Endothelial cell of umbilical vein (primary cell): Measurements from ENCODE around the gene DCLK1. TPM values are rescaled to one million over a fixed set of nuclear protein-coding genes. Genes with fewer than 3 reads are reported as not detected.

Experiments used
- BruUV-seq: library from RNA; stranded (reverse); fragments of 400-500 nt; replicated peaks from 2 replicates; lab custom pipeline; 2021; lab: Mats Ljungman, UMichigan
- CTCF ChIA-PET: fragments of 300-600, 350-600 bp; sonication (Branson Sonifier 250); formaldehyde crosslinking; loops from one replicate; lab custom pipeline; 2021; ENCODE audit warnings: antibody characterized with exemption, inconsistent platforms; lab: Charles Lee
- POLR2A ChIA-PET: fragments of 300-600, 350-600 bp; sonication (Branson Sonifier 250); formaldehyde crosslinking; loops from one replicate; lab custom pipeline; 2021; ENCODE audit warnings: antibody characterized with exemption, inconsistent platforms; lab: Charles Lee
- DNase-seq: peaks from one replicate; pipeline ENCODE4 v3.0.0-alpha.2; 2011; ENCODE audit warnings: low read depth, low spot score
- FAIRE-seq: peaks from 2 replicates; lab custom pipeline; 2011; peaks lifted over from hg19 to GRCh38; lab: Jason Lieb, UNC
- H2AFZ ChIP-seq: 2 replicates; pipeline ENCODE4 v1.6.0; 2012; ENCODE audit warnings: low read depth, low read length, control low read depth, inconsistent platforms
- H3K27ac ChIP-seq: 2 replicates; pipeline ENCODE4 v1.5.1; 2011; ENCODE audit warnings: low read depth, mild to moderate bottlenecking, control low read depth, low read length, moderate library complexity; ENCODE audit not compliant: insufficient read depth
- H3K27me3 ChIP-seq, 2 experiments: 2 replicates each; pipeline versions ENCODE4 v1.6.0 to v1.6.1; 2011; ENCODE audit warnings: low read length in 2 of 2, mixed read lengths in 1 of 2; ENCODE audit not compliant: control insufficient read depth in 2 of 2, insufficient read depth in 2 of 2
- H3K36me3 ChIP-seq, 2 experiments: 2 replicates in 1 of 2; 3 replicates in 1 of 2; pipeline ENCODE4 v1.5.1; 2011; ENCODE audit warnings: low read length in 2 of 2, mild to moderate bottlenecking in 1 of 2, moderate library complexity in 1 of 2; ENCODE audit not compliant: control insufficient read depth in 2 of 2, insufficient read depth in 2 of 2; ENCODE audit errors: extremely low read depth in 1 of 2
- H3K4me1 ChIP-seq: 3 replicates; pipeline ENCODE4 v1.5.1; 2011; ENCODE audit warnings: mild to moderate bottlenecking, low read length; ENCODE audit not compliant: control insufficient read depth, insufficient read depth; ENCODE audit errors: extremely low read depth
- H3K4me2 ChIP-seq: 2 replicates; pipeline ENCODE4 v1.6.1; 2011; ENCODE audit warnings: low read length, control low read depth, mixed read lengths; ENCODE audit not compliant: insufficient read depth
- H3K4me3 ChIP-seq, 3 experiments: fragments of 200-600 bp in 1 of 3; sonication (generic), shearing (Covaris generic) in 1 of 3; replicated peaks in 1 of 3; 2 replicates each; pipeline ENCODE4 v1.5.1; 2011 to 2016; ENCODE audit warnings: control low read depth in 3 of 3, low read length in 3 of 3, mild to moderate bottlenecking in 2 of 3, inconsistent platforms in 1 of 3, low read depth in 1 of 3, moderate library complexity in 1 of 3; ENCODE audit not compliant: insufficient read depth in 1 of 3
- H3K79me2 ChIP-seq: 2 replicates; pipeline ENCODE4 v1.6.0; 2012; ENCODE audit warnings: low read length, inconsistent platforms; ENCODE audit not compliant: control insufficient read depth, insufficient read depth
- H3K9ac ChIP-seq: replicated peaks from 2 replicates; pipeline ENCODE3; 2011; ENCODE audit warnings: low read length, control low read depth; ENCODE audit not compliant: insufficient read depth; ENCODE audit errors: extremely low read depth
- H3K9me1 ChIP-seq: replicated peaks from 3 replicates; pipeline ENCODE4 v1.6.0; 2011; ENCODE audit warnings: mild to moderate bottlenecking, low read length; ENCODE audit not compliant: control insufficient read depth, insufficient read depth; ENCODE audit errors: extremely low read depth
- H3K9me3 ChIP-seq: replicated peaks from 2 replicates; pipeline ENCODE4 v1.5.1; 2012; ENCODE audit warnings: low read length, inconsistent platforms; ENCODE audit not compliant: control insufficient read depth, insufficient read depth
- H4K20me1 ChIP-seq: replicated peaks from 2 replicates; pipeline ENCODE3; 2011; ENCODE audit warnings: mild to moderate bottlenecking, low read length; ENCODE audit not compliant: control insufficient read depth, insufficient read depth; ENCODE audit errors: extremely low read depth
- CTCF ChIP-seq, 2 donors: IDR thresholded peaks; 1 replicate in 1 of 2; 2 replicates in 1 of 2; pipeline ENCODE4 v1.5.1; 2011; ENCODE audit warnings: low read length in 2 of 2, mild to moderate bottlenecking in 2 of 2, moderate library complexity in 2 of 2, control low read depth in 1 of 2, inconsistent platforms in 1 of 2, low read depth in 1 of 2; ENCODE audit not compliant: insufficient read depth in 1 of 2; ENCODE audit errors: extremely low read depth in 1 of 2
- EZH2 ChIP-seq: IDR thresholded peaks from 2 replicates; pipeline ENCODE4 v1.6.1; 2012; ENCODE audit warnings: borderline replicate concordance, low read depth, mild to moderate bottlenecking, moderate library complexity, low read length, inconsistent platforms; ENCODE audit not compliant: severe bottlenecking
- FOS ChIP-seq: IDR thresholded peaks from 2 replicates; pipeline ENCODE4 v1.6.1; 2011; ENCODE audit warnings: mild to moderate bottlenecking, low read length, moderate library complexity, borderline replicate concordance; ENCODE audit not compliant: insufficient read depth
- GATA2 ChIP-seq: IDR thresholded peaks from 2 replicates; pipeline ENCODE4 v1.7.0; 2011; ENCODE audit warnings: low read depth, mild to moderate bottlenecking, moderate library complexity, mixed read lengths, low read length; ENCODE audit not compliant: insufficient read length, insufficient read depth
- JUN ChIP-seq: IDR thresholded peaks from 2 replicates; pipeline ENCODE4 v1.6.1; 2011; ENCODE audit warnings: borderline replicate concordance, low read depth; ENCODE audit not compliant: insufficient read length, insufficient read depth
- MAX ChIP-seq: IDR thresholded peaks from 2 replicates; pipeline ENCODE4 v1.6.1; 2011; ENCODE audit not compliant: insufficient read depth, insufficient read length
- MYC ChIP-seq: IDR thresholded peaks from one replicate; pipeline ENCODE4 v1.6.1; 2011; ENCODE audit warnings: mild to moderate bottlenecking, low read depth, low read length
- POLR2A ChIP-seq: IDR thresholded peaks from 2 replicates; pipeline ENCODE4 v1.6.1; 2012; ENCODE audit warnings: low read depth, mild to moderate bottlenecking, control low read depth, low read length
- POLR2AphosphoS5 ChIP-seq: IDR thresholded peaks from 2 replicates; pipeline ENCODE4 v1.6.1; 2012; ENCODE audit warnings: low read depth, mild to moderate bottlenecking, control low read depth, low read length, moderate library complexity; ENCODE audit not compliant: insufficient read depth
- dilution Hi-C: fragments of 300-500 bp; cut with MboI; formaldehyde crosslinking; loops from one replicate; pipeline ENCODE4 v1.15.0; 2019; ENCODE audit warnings: low sequenced_read_pairs; ENCODE audit not compliant: extremely low pct_ligation_motif_present
- intact Hi-C: fragments of 100-400 bp; cut with micrococcal nuclease; formaldehyde crosslinking; loops from one replicate; pipeline ENCODE4 v1.10.0; 2022
- polyA plus RNA-seq, 4 experiments: library from polyadenylated mRNA; depleted of rRNA in 3 of 4; stranded (reverse) in 3 of 4; unstranded in 1 of 4; fragments of >200 nt; gene quantifications; 2 replicates each; pipeline versions ENCODE4 v1.2.1 to v1.2.3, GENCODE V29; 2011 to 2012; ENCODE audit warnings: missing spikeins in 1 of 4
- total RNA-seq: library from RNA; stranded (reverse); gene quantifications from 2 replicates; pipeline ENCODE4 v1.2.3, GENCODE V29; 2021

DCLK1 gene
- total and polyA plus RNA-seq, 2 donors (not counting 3 experiments of a cell fraction or from before 2014, with no cell fraction given) = 0.28 to 3.9 TPM

DNA sequence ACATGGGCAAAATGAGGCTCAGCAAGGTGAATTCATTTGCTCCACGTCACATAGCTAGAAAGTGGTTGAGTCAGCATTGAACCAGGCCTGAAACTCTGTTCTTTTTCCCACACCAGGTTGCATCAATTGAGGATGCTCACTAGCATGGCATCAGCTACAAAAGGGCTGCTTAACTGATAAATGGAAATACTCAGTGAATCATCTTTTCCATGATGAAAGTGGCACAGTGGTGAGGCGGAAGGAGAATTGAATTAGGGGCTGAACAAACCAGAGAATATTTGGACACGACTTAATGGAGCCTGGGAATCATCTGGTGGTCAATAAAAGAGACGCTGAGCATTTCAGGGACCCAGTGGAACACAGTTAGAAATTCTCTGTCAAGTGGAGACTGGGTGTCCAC is 334.6 kb downstream of the DCLK1 start:
- H3K4me2 ChIP-seq = no peak overlapping the region

More for the DNA sequence above, 334.6 kb downstream of the DCLK1 start:
- no peaks in the 10 kb centered on the region for H3K9me1 ChIP-seq
- H3K4me3 ChIP-seq = no peak overlapping the region
- no peak for TF ChIP-seq GATA2
- TF ChIP-seq JUN = no peak
- no peak for TF ChIP-seq POLR2AphosphoS5
- no peak for TF ChIP-seq MAX
- no peak for TF ChIP-seq FOS
- TF ChIP-seq MYC = no peak
- no peak for TF ChIP-seq EZH2
- no peak for TF ChIP-seq CTCF (IDR thresholded peaks at IDR 0.05; ENCODE audit: extremely low read depth in 1 of 2, insufficient read depth in 1 of 2, low read depth in 1 of 2, low read length in 2 of 2)
- TF ChIP-seq POLR2A = no peak
- no peak for DNase-seq
- no TSS peak for BruUV-seq
- no peaks in the 10 kb centered on the region for H3K9me3 ChIP-seq
- POLR2A ChIA-PET = no interaction called here
- dilution Hi-C loops (no loop called here), intact Hi-C loops (no loop called here)
- H3K36me3 ChIP-seq = no peaks in the 10 kb centered on the region
- H2AFZ ChIP-seq = no peak overlapping the region
- CTCF ChIA-PET = interaction anchor here (1.5 to 10.0 kb wide), 2 partner anchors 8 to 22 kb away, joined by 7 to 60 read pairs; no protein-coding TSS in a partner anchor
- H3K27me3 ChIP-seq = peaks cover 0 to 2% of the 10 kb centered on the region in 2 experiments
- H3K9ac ChIP-seq = no peak overlapping the region
- H3K27ac ChIP-seq = no peak overlapping the region
- FAIRE-seq = no peak
- H3K79me2 ChIP-seq = no peaks in the 10 kb centered on the region
- H3K4me1 ChIP-seq = no peaks in the 10 kb centered on the region
- H4K20me1 ChIP-seq = no peaks in the 10 kb centered on the region
